Upper lobe of left lung (tissue), 4 donors: Measurements from ENCODE around the gene TMEM178A.

Experiments
- CTCF ChIP-seq, 6 experiments: fragments of 450-650 bp in 4 of 6; fragments of 200-600 bp in 2 of 6; sonication (generic) in 2 of 6; IDR thresholded peaks; one replicate each; pipeline ENCODE4 v1.5.1; 2016 to 2019; ENCODE audit warnings: antibody characterized with exemption in 6 of 6
- EP300 ChIP-seq, 4 donors: sonication (generic); formaldehyde crosslinking; IDR thresholded peaks; one replicate each; pipeline ENCODE4 v1.5.1; 2017; ENCODE audit warnings: antibody characterized with exemption in 4 of 4, control low read depth in 2 of 4
- POLR2A ChIP-seq, 4 donors: fragments of 450-650 bp; IDR thresholded peaks; one replicate each; pipeline ENCODE4 v1.5.1; 2016 to 2017; ENCODE audit warnings: antibody characterized with exemption in 4 of 4, mild to moderate bottlenecking in 2 of 4
- POLR2AphosphoS5 ChIP-seq, 2 donors: sonication (generic); formaldehyde crosslinking; IDR thresholded peaks; one replicate each; pipeline ENCODE4 v1.5.1; 2017; ENCODE audit warnings: antibody characterized with exemption in 2 of 2

GRCh38 chr2:39688181-39688580 lies 22.5 kb downstream of the TMEM178A start:
- TF ChIP-seq CTCF (IDR thresholded peaks at IDR 0.05) (no peak), POLR2A (IDR thresholded peaks at IDR 0.05) (no peak), EP300 (IDR thresholded peaks at IDR 0.05) (no peak), POLR2AphosphoS5 (IDR thresholded peaks at IDR 0.05) (no peak)
